LNCaP clone FGC (cell line): Measurements from ENCODE around the gene LIN28B.

Source experiments
- DNase-seq: peaks from one replicate; pipeline ENCODE4 v3.0.0-alpha.2; 2011; ENCODE audit warnings: low read depth
- H3K4me3 ChIP-seq: 2 replicates; pipeline ENCODE4 v1.5.1; 2011; ENCODE audit warnings: mild to moderate bottlenecking, low read depth, low read length, control low read depth
- CTCF ChIP-seq: IDR thresholded peaks from 2 replicates; pipeline ENCODE4 v1.5.1; 2012; ENCODE audit warnings: mild to moderate bottlenecking; ENCODE audit not compliant: control insufficient read depth, insufficient read depth; ENCODE audit errors: extremely low read depth

The LIN28B gene

GRCh38 chr6:105035299-105035698, 78.4 kb downstream of the LIN28B start:
- no peak for DNase-seq

GRCh38 chr6:105036351-105036750, 79.4 kb downstream of the LIN28B start:
- DNase-seq = no peak
- no peak overlapping the region for H3K4me3 ChIP-seq
- TF ChIP-seq CTCF = no peak

More at GRCh38 chr6:105035299-105035698, 78.4 kb downstream of the LIN28B start:
- no peak overlapping the region for H3K4me3 ChIP-seq
- TF ChIP-seq CTCF = no peak

GRCh38 chr6:105038259-105038658, 81.4 kb downstream of the LIN28B start:
- no peak overlapping the region for H3K4me3 ChIP-seq
- no peak for TF ChIP-seq CTCF
- DNase-seq = no peak

- no peak for DNase-seq
- TF ChIP-seq CTCF = no peak
- H3K4me3 ChIP-seq = no peak overlapping the region
Observed at GRCh38 chr6:105041880-105042279, 85.0 kb downstream of the LIN28B start.

GRCh38 chr6:105042648-105043047, 85.7 kb downstream of the LIN28B start:
- H3K4me3 ChIP-seq = no peak overlapping the region
- TF ChIP-seq CTCF = no peak
- no peak for DNase-seq

- no peak overlapping the region for H3K4me3 ChIP-seq
- no peak for TF ChIP-seq CTCF
- no peak for DNase-seq
Observed at GRCh38 chr6:105043979-105044378, 87.1 kb downstream of the LIN28B start.

- no peak for DNase-seq
- no peak overlapping the region for H3K4me3 ChIP-seq
- TF ChIP-seq CTCF = no peak
Observed at GRCh38 chr6:105045526-105045925, 88.6 kb downstream of the LIN28B start.
